ENCODE results near the gene HIRA.

GRCh38 chr22:19377565-19378343 is 53.8 kb downstream of the HIRA start:
- TF ChIP-seq CTCF (IDR thresholded peaks at IDR 0.05; ENCODE audit: poor library complexity, severe bottlenecking): no peak
- TF ChIP-seq POLR2AphosphoS5 (IDR thresholded peaks at IDR 0.05): no peak
- no peak for TF ChIP-seq TAF1 (IDR thresholded peaks at IDR 0.05; ENCODE audit: low read depth)
- TF ChIP-seq REST (IDR thresholded peaks at IDR 0.05; ENCODE audit: borderline replicate concordance): no peak
- no peak for TF ChIP-seq SMC3 (conservative IDR thresholded peaks at IDR 0.05; ENCODE audit: poor library complexity)
- TF ChIP-seq RAD21 (conservative IDR thresholded peaks at IDR 0.05): no peak

All from neural cell (in vitro differentiated cells).